OCI-LY3 (cell line): Measurements from ENCODE around the gene MLLT10.

Experiments
- H2AFZ ChIP-seq: fragments of 200-600, 300-600 bp; shearing (Covaris generic); 2 replicates; pipeline ENCODE4 v1.6.0; 2014; ENCODE audit warnings: antibody characterized with exemption, low read depth, low read length
- H3K27ac ChIP-seq: fragments of 200-600, 300-600 bp; sonication (generic); 2 replicates; pipeline ENCODE4 v1.5.1; 2014; ENCODE audit warnings: mild to moderate bottlenecking, low read length, moderate library complexity, mixed read lengths
- H3K27me3 ChIP-seq: fragments of 200-600, 300-600 bp; sonication (generic); 2 replicates; pipeline ENCODE4 v1.6.1; 2014; ENCODE audit warnings: low read depth, low read length, mixed read lengths
- H3K36me3 ChIP-seq: fragments of 200-600, 300-600 bp; sonication (generic); replicated peaks from 2 replicates; pipeline ENCODE3; 2014; ENCODE audit warnings: low read depth, low read length, mixed read lengths
- H3K4me1 ChIP-seq: fragments of 300-600, 200-600 bp; sonication (generic); 2 replicates; pipeline ENCODE4 v1.6.1; 2014; ENCODE audit warnings: low read length, mixed read lengths
- H3K4me2 ChIP-seq: fragments of 200-600, 300-600 bp; sonication (generic); 2 replicates; pipeline ENCODE4 v1.6.1; 2014; ENCODE audit warnings: low read length, mixed read lengths
- H3K4me3 ChIP-seq: fragments of 300-600, 200-600 bp; sonication (generic); 2 replicates; pipeline ENCODE4 v1.5.1; 2014; ENCODE audit warnings: antibody characterized with exemption, mild to moderate bottlenecking, low read length, moderate library complexity
- H3K79me2 ChIP-seq: fragments of 300-600, 200-600 bp; shearing (Covaris generic); 2 replicates; pipeline ENCODE4 v1.6.1; 2014; ENCODE audit warnings: mild to moderate bottlenecking, low read length, mixed read lengths
- H3K9ac ChIP-seq: fragments of 300-600, 200-600 bp; shearing (Covaris generic); 2 replicates; pipeline ENCODE4 v1.6.0; 2014; ENCODE audit warnings: mild to moderate bottlenecking, low read length, moderate library complexity
- H3K9me3 ChIP-seq: fragments of 200-600, 300-600 bp; shearing (Covaris generic); 2 replicates; pipeline ENCODE4 v1.6.1; 2014; ENCODE audit warnings: low read length, mixed read lengths; ENCODE audit not compliant: insufficient read depth
- H4K20me1 ChIP-seq: fragments of 200-600, 300-600 bp; sonication (generic); 2 replicates; pipeline ENCODE4 v1.6.1; 2016; ENCODE audit warnings: low read length, mixed read lengths; ENCODE audit not compliant: insufficient read depth
- CTCF ChIP-seq: fragments of 200-600, 300-600 bp; sonication (generic); IDR thresholded peaks from 2 replicates; pipeline ENCODE4 v1.5.1; 2014; ENCODE audit warnings: antibody characterized with exemption, low read length, low read depth
- EZH2phosphoT487 ChIP-seq: fragments of 200-600 bp; shearing (Covaris generic); IDR thresholded peaks from 2 replicates; pipeline ENCODE4 v1.6.1; 2018; ENCODE audit warnings: antibody characterized with exemption, mixed run types, low read depth

MLLT10 gene

GRCh38 chr10:21502348-21502740, 31.7 kb upstream of the MLLT10 start:
- Histone ChIP-seq H3K27me3 (peaks cover 29% of the 10 kb centered on the region), H3K27ac (no peak overlapping the region), H2AFZ (no peak overlapping the region), H3K4me1 (peaks cover 13% of the 10 kb centered on the region), H4K20me1 (no peaks in the 10 kb centered on the region), H3K36me3 (no peaks in the 10 kb centered on the region), H3K79me2 (no peaks in the 10 kb centered on the region), H3K9me3 (no peaks in the 10 kb centered on the region), H3K4me2 (no peak overlapping the region), H3K9ac (no peak overlapping the region), H3K4me3 (no peak overlapping the region)
- TF ChIP-seq CTCF (no peak), EZH2phosphoT487 (no peak)

- H3K9me3 ChIP-seq = no peaks in the 10 kb centered on the region
- H3K27me3 ChIP-seq = peaks cover 17% of the 10 kb centered on the region
- H3K4me2 ChIP-seq = no peak overlapping the region
- H2AFZ ChIP-seq = no peak overlapping the region
- peaks cover 11% of the 10 kb centered on the region for H3K4me1 ChIP-seq
- no peaks in the 10 kb centered on the region for H3K79me2 ChIP-seq
- no peaks in the 10 kb centered on the region for H4K20me1 ChIP-seq
- no peak overlapping the region for H3K4me3 ChIP-seq
- TF ChIP-seq CTCF (no peak), EZH2phosphoT487 (no peak)
- H3K36me3 ChIP-seq = no peaks in the 10 kb centered on the region
- H3K27ac ChIP-seq = no peak overlapping the region
- no peak overlapping the region for H3K9ac ChIP-seq
Measured at GRCh38 chr10:21503542-21503941, 30.5 kb upstream of the MLLT10 start.

GRCh38 chr10:21505711-21506278, 28.2 kb upstream of the MLLT10 start:
- Histone ChIP-seq H3K4me3 (no peak overlapping the region), H3K27me3 (peaks cover 14% of the 10 kb centered on the region; the same call in 1 of the 2 replicates), H3K9ac (no peak overlapping the region), H3K79me2 (no peaks in the 10 kb centered on the region), H3K4me2 (no peak overlapping the region), H2AFZ (no peak overlapping the region), H3K36me3 (no peaks in the 10 kb centered on the region), H3K27ac (no peak overlapping the region), H3K4me1 (peaks cover 5% of the 10 kb centered on the region), H4K20me1 (no peaks in the 10 kb centered on the region), H3K9me3 (no peaks in the 10 kb centered on the region)
- no peak for TF ChIP-seq CTCF
- no peak for TF ChIP-seq EZH2phosphoT487

- TF ChIP-seq CTCF = no peak
- TF ChIP-seq EZH2phosphoT487 = no peak
Measured at GRCh38 chr10:21506351-21506750, 27.7 kb upstream of the MLLT10 start.

More at GRCh38 chr10:21506351-21506750, 27.7 kb upstream of the MLLT10 start:
- Histone ChIP-seq H3K36me3 (no peaks in the 10 kb centered on the region), H3K9ac (no peak overlapping the region), H3K4me1 (no peaks in the 10 kb centered on the region), H2AFZ (no peak overlapping the region), H3K9me3 (no peaks in the 10 kb centered on the region), H3K4me2 (no peak overlapping the region), H3K4me3 (no peak overlapping the region), H4K20me1 (no peaks in the 10 kb centered on the region), H3K27ac (no peak overlapping the region), H3K27me3 (peaks cover 14% of the 10 kb centered on the region; the same call in 1 of the 2 replicates), H3K79me2 (no peaks in the 10 kb centered on the region)
